Stimulated activated CD8-positive, alpha-beta memory T cell treated with anti-CD3 and anti-CD28 coated beads, Interleukin-15, amount 100 ng/mL, for 4 hours (primary cell): ENCODE results near the gene EVX1.

Experiments
- DNase-seq, 2 donors: peaks; one replicate each; pipeline ENCODE4 v3.0.0-alpha.2; 2020; ENCODE audit warnings: low read depth in 2 of 2

The EVX1 gene

GRCh38 chr7:27249724-27250556, 7.3 kb downstream of the EVX1 start:
- no peak for DNase-seq

- DNase-seq: no peak
Measured at GRCh38 chr7:27250557-27251070, 8.0 kb downstream of the EVX1 start.

GRCh38 chr7:27251136-27251651, 8.6 kb downstream of the EVX1 start:
- no peak for DNase-seq

DNA sequence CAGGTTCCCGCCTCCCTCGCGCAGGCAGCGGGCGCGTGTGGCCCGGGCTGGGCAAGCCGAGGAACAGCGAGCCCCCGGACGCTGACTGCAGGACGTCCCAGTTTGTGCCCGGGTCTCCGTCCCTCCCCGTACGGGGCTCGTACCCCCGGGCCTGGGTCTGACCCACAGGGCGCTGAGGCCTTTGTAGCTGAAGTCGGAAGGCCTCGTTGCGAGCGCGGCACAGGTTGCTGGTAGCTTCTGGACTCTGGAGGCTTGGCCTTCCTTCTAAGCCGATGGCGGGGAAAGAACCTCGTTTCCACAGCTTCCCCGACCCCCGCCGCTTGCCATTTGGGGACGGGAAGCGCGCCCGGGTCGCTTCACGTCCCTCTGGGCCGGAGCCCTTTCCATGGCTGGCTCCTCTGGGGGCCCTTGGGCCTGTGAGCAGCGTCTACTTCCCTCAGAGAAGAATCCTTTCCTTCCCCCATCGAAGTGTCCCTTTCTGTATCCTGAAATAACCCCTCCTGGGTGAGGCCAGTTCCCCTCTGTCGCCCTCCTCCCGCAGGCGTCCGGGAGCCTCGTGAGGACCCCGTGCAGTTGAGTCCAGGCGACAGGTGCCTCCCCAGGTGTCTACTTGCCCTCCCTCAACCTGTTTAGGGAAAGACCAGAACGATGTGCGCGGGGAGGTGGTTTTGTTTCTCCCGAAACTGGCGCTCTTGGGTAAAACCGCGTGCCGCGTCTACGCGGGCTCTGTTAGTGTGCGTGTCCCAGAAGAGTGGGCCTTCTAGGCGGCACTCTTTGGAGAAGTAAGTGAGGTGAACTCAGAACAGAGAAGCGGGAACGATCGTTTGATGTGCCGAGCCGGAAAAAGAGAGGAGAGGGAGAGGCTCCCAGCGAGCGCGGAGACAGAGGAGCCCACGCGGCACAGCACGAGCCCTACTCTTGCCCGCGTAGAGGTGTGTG, 9.3 kb downstream of the EVX1 start:
- no peak for DNase-seq

GRCh38 chr7:27254625-27255024, 12.0 kb downstream of the EVX1 start:
- DNase-seq: no peak

GRCh38 chr7:27260211-27260610, 17.6 kb downstream of the EVX1 start:
- DNase-seq: no peak

DNA sequence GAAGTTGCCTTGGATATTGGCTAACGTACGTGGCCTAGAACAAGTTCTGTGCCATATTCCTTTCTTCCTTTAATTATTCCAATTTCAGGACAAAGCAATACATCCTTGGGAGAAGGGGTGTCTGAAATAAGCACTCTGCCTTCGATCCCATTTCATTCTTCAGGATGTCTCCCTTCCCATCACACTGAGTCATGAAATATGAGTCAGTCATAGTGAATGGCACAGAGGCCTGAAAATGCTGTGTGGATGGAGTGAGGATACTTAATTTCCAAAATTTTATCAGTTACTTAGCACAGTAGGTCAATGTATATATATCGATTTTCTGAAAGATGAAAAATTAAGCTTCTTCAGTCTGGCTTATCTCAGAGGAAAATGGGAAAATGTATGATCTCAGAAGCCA, 19.5 kb downstream of the EVX1 start:
- DNase-seq: no peak

GRCh38 chr7:27263781-27264180, 21.2 kb downstream of the EVX1 start:
- no peak for DNase-seq

DNA sequence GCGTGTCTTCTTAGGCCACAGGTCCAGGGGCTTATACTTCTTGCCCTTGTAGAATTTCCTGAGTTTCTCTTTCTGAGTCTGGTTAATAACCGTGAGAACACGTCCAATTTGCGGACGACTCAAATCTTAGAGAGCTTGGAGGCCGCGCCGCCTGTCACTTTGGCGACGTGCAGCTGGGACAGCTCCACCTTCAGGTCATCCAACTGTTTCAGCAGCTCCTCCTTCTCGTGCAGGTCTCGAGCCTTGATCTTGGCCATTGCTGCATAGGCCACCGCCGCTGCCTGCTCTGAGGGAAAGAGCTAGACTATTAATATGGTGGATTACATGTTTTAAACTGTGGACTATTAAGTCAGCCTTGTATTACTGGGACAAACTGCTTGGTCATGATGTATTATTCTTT, 26.9 kb downstream of the EVX1 start:
- no peak for DNase-seq

DNA sequence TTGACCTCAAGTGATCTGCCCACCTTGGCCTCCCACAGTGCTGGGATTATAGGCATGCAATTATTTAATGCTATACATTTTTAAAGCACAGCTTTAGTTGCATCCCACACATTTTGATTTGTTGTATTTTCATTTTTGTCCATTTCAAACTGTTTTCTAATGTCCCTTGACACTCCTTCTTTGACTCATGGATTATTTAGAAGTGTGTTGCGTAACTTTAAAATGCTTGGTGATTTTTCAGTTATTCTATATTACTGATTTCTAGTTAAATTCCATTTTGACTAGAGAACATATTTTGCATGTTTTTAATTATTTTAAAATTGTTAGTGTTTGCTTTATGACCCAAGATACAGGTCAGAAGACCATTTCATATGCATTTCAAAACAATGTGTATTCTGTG, 28.8 kb downstream of the EVX1 start:
- no peak for DNase-seq

DNA sequence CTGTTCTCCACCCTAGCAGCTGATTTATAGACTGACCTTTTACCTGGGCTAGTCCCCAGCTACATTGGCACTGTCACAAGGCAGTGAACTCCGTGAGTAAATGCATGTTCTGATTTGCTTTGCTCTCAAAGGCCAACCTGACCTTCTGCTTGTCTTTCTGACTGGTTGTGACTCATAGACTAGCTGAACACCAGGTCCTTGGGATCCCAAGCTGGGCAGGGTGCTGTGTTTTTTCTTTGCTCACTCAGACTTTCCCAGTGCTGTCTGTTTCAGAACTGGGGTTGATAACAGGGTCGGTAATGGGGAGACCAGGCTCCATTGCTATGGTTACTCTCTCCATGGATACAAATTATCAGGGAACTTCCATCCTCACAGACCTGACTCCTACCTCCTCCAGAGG, 35.0 kb downstream of the EVX1 start:
- DNase-seq: no peak

GRCh38 chr7:27283558-27283957, 41.0 kb downstream of the EVX1 start:
- DNase-seq: no peak

DNA sequence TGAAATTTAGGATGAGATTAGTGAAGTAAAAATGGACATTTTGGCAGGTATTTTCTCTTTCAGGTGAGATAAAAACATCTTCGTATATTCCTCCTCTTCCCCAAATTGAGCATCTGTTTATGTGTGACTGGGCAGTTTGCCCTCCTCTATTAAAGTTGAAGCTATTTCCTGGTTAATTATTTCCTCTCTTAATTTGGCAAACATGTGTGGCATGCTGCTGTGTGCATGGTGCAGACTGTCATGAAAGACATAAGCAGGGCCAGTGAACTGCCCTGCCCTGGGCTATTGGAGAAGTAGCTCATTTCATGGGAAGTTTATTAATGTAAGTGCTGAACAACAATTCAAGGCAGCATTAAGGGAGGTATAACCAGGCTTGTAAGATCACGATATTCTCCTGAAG, 52.6 kb downstream of the EVX1 start:
- DNase-seq: no peak

GRCh38 chr7:27297356-27297755, 54.8 kb downstream of the EVX1 start:
- DNase-seq: no peak
